H9 (cell line): ENCODE data around the gene LARGE1. TPM values are rescaled to one million over a fixed set of nuclear protein-coding genes. Genes with fewer than 3 reads are reported as not detected.

ENCODE experiments used
- DNase-seq: peaks from one replicate; pipeline ENCODE4 v3.0.0-alpha.2; 2017
- H2AFZ ChIP-seq: one replicate; pipeline ENCODE4 v1.6.1; 2013; ENCODE audit warnings: mild to moderate bottlenecking, low read length, control low read depth, moderate library complexity
- H2AK5ac ChIP-seq: 2 replicates; pipeline ENCODE4 v1.6.1; 2013; ENCODE audit warnings: low read length, control low read depth, mixed read lengths; ENCODE audit not compliant: insufficient read length
- H2BK120ac ChIP-seq: one replicate; pipeline ENCODE4 v1.6.1; 2013; ENCODE audit warnings: low read depth, mild to moderate bottlenecking, low read length, control low read depth, inconsistent platforms; ENCODE audit not compliant: poor library complexity, severe bottlenecking
- H2BK12ac ChIP-seq: 2 replicates; pipeline ENCODE4 v1.6.1; 2013; ENCODE audit warnings: low read length, control low read depth, mixed read lengths, low read depth; ENCODE audit not compliant: insufficient read length
- H2BK15ac ChIP-seq: 2 replicates; pipeline ENCODE4 v1.6.1; 2013; ENCODE audit warnings: low read depth, low read length, control low read depth
- H2BK20ac ChIP-seq: one replicate; pipeline ENCODE4 v1.6.1; 2013; ENCODE audit warnings: low read depth, mild to moderate bottlenecking, low read length, control low read depth, inconsistent platforms; ENCODE audit not compliant: poor library complexity, severe bottlenecking
- H2BK5ac ChIP-seq: 2 replicates; pipeline ENCODE4 v1.6.1; 2013; ENCODE audit warnings: low read length, control low read depth, mixed read lengths; ENCODE audit not compliant: insufficient read length
- H3K14ac ChIP-seq: 2 replicates; pipeline ENCODE4 v1.6.1; 2013; ENCODE audit warnings: low read length, control low read depth; ENCODE audit not compliant: insufficient read depth
- H3K18ac ChIP-seq: 2 replicates; pipeline ENCODE4 v1.6.1; 2013; ENCODE audit warnings: low read depth, mild to moderate bottlenecking, mixed read lengths, low read length, control low read depth; ENCODE audit not compliant: insufficient read length
- H3K23ac ChIP-seq: 2 replicates; pipeline ENCODE4 v1.6.1; 2013; ENCODE audit warnings: low read length, control low read depth, mixed read lengths, low read depth; ENCODE audit not compliant: insufficient read length
- H3K23me2 ChIP-seq: 2 replicates; pipeline ENCODE4 v1.6.1; 2013; ENCODE audit warnings: low read depth, mild to moderate bottlenecking, mixed read lengths, low read length, control low read depth; ENCODE audit not compliant: insufficient read length, poor library complexity, severe bottlenecking
- H3K27ac ChIP-seq: 2 replicates; pipeline ENCODE4 v1.5.1; 2013; ENCODE audit warnings: low read length, control low read depth, mixed read lengths, low read depth; ENCODE audit not compliant: insufficient read length
- H3K27me3 ChIP-seq: 2 replicates; pipeline ENCODE4 v1.6.1; 2013; ENCODE audit warnings: low read length, control low read depth, inconsistent platforms; ENCODE audit not compliant: insufficient read depth
- H3K4ac ChIP-seq: 2 replicates; pipeline ENCODE4 v1.6.1; 2013; ENCODE audit warnings: low read depth, mild to moderate bottlenecking, control low read depth, inconsistent platforms, low read length, moderate library complexity
- H3K4me1 ChIP-seq: 2 replicates; pipeline ENCODE4 v1.6.1; 2013; ENCODE audit warnings: low read length, control low read depth, inconsistent platforms; ENCODE audit not compliant: insufficient read depth
- H3K4me2 ChIP-seq: 2 replicates; pipeline ENCODE4 v1.6.1; 2013; ENCODE audit warnings: low read length, control low read depth, mixed read lengths; ENCODE audit not compliant: insufficient read length, insufficient read depth
- H3K56ac ChIP-seq: 2 replicates; pipeline ENCODE4 v1.6.1; 2013; ENCODE audit warnings: low read depth, mild to moderate bottlenecking, mixed read lengths, low read length, control low read depth; ENCODE audit not compliant: insufficient read length
- H3K79me1 ChIP-seq: 2 replicates; pipeline ENCODE4 v1.6.1; 2013; ENCODE audit warnings: low read depth, mild to moderate bottlenecking, moderate library complexity, low read length, control low read depth, inconsistent platforms; ENCODE audit not compliant: insufficient read depth, poor library complexity, severe bottlenecking
- H3K79me2 ChIP-seq: 2 replicates; pipeline ENCODE4 v1.6.1; 2013; ENCODE audit warnings: low read length, control low read depth, inconsistent platforms; ENCODE audit not compliant: insufficient read depth
- H3K9ac ChIP-seq: 2 replicates; pipeline ENCODE4 v1.6.1; 2013; ENCODE audit warnings: low read length, control low read depth, mixed read lengths; ENCODE audit not compliant: insufficient read length; ENCODE audit errors: extremely low read depth
- H3K9me3 ChIP-seq: one replicate; pipeline ENCODE4 v1.6.1; 2013; ENCODE audit warnings: low read depth, low read length, inconsistent platforms; ENCODE audit not compliant: control insufficient read depth
- H3T11ph ChIP-seq: one replicate; pipeline ENCODE4 v1.6.1; 2013; ENCODE audit warnings: mild to moderate bottlenecking, low read length, control low read depth, inconsistent platforms
- H4K20me1 ChIP-seq: one replicate; pipeline ENCODE4 v1.6.1; 2013; ENCODE audit not compliant: control insufficient read depth, insufficient read length, insufficient read depth
- H4K5ac ChIP-seq: 2 replicates; pipeline ENCODE4 v1.6.1; 2013; ENCODE audit warnings: low read depth, mild to moderate bottlenecking, mixed read lengths, low read length, control low read depth; ENCODE audit not compliant: insufficient read length
- H4K8ac ChIP-seq: replicated peaks from 2 replicates; pipeline ENCODE4 v1.6.1; 2013; ENCODE audit warnings: low read length, control low read depth, mixed read lengths, low read depth; ENCODE audit not compliant: insufficient read length
- H4K91ac ChIP-seq: 2 replicates; pipeline ENCODE4 v1.6.1; 2013; ENCODE audit warnings: low read depth, mild to moderate bottlenecking, moderate library complexity, mixed read lengths, low read length, control low read depth; ENCODE audit not compliant: insufficient read length
- H3K27ac Mint-ChIP-seq, 3 experiments: 2 replicates in 2 of 3; 3 replicates in 1 of 3; pipeline ENCODE4 v1.8.0; 2020 to 2021; ENCODE audit warnings: mixed read lengths in 3 of 3, mild to moderate bottlenecking in 1 of 3, moderate library complexity in 1 of 3
- H3K27me3 Mint-ChIP-seq: 2 replicates; pipeline ENCODE4 v1.8.0; 2021; ENCODE audit warnings: low read depth, mild to moderate bottlenecking, moderate library complexity, mixed read lengths
- H3K36me3 Mint-ChIP-seq, 3 experiments: 2 replicates in 2 of 3; 3 replicates in 1 of 3; pipeline ENCODE4 v1.8.0; 2020 to 2021; ENCODE audit warnings: low read depth in 3 of 3, mixed read lengths in 3 of 3; ENCODE audit not compliant: insufficient read depth in 1 of 3
- H3K4me1 Mint-ChIP-seq, 2 experiments: 2 replicates each; pipeline ENCODE4 v1.8.0; 2020; ENCODE audit warnings: mixed read lengths in 2 of 2
- H3K4me3 Mint-ChIP-seq, 2 experiments: 2 replicates in 1 of 2; 3 replicates in 1 of 2; pipeline ENCODE4 v1.8.0; 2020 to 2021; ENCODE audit warnings: mild to moderate bottlenecking in 2 of 2, mixed read lengths in 2 of 2, moderate library complexity in 1 of 2
- H3K9me3 Mint-ChIP-seq, 2 experiments: 2 replicates in 1 of 2; 3 replicates in 1 of 2; pipeline ENCODE4 v1.8.0; 2020; ENCODE audit warnings: mild to moderate bottlenecking in 2 of 2, mixed read lengths in 2 of 2, moderate library complexity in 1 of 2
- WGBS: extraction: QIAGEN DNeasy Blood & Tissue Kit; methylation state at CpG from one replicate; pipeline ENCODE4 v1.1.7; 2013; ENCODE audit warnings: missing lambda C conversion rate, low lambda C conversion rate, mixed read lengths; ENCODE audit not compliant: insufficient read length; ENCODE audit errors: extremely low coverage; 5-methylcytosine and 5-hydroxymethylcytosine counted together
- total RNA-seq: library from RNA; stranded (reverse); gene quantifications from 2 replicates; pipeline ENCODE4 v1.2.1, GENCODE V29; 2021
- TF ChIP-seq, protein P1 (sequence below): fragments of 200-600 bp; sonication (generic); conservative IDR thresholded peaks from 3 replicates; pipeline ENCODE4 v1.8.0; 2021; ENCODE audit warnings: antibody characterized with exemption, mild to moderate bottlenecking

Gene LARGE1
- total RNA-seq, 1 experiment from 2014 or later, result 43.5 TPM

DNA sequence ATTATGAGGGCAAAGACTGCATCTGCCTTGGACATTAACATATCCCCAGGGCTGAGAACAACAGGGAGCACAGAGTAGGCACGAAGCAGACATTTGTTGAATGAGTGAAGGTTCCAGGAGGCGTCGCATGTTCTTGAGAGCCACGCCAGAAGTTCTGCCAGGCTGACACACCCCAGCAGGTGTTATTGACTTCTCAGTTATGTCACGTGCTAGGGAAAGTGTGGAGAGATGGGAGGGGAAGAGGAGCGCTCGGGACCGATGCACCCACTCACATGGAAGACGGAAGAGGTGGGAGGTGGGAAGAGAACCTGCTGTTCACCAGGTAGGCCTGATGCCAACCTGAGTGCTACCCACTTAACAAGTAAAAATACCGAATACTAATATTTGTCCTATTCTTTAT lies 232.8 kb downstream of the LARGE1 start:
- no peak overlapping the region for H3K27ac ChIP-seq
- no peaks in the 10 kb centered on the region for H3K9me3 ChIP-seq
- H4K5ac ChIP-seq, result no peak overlapping the region
- no peak overlapping the region for H2BK20ac ChIP-seq
- peaks cover 6 to 9% of the 10 kb centered on the region in 2 experiments; a peak in 3 of 4 replicates for H3K4me1 Mint-ChIP-seq
- H4K8ac ChIP-seq, result no peak overlapping the region
- H3K4ac ChIP-seq, result no peak overlapping the region
- no peak overlapping the region for H3K9ac ChIP-seq
- no peaks in the 10 kb centered on the region for H3K27me3 ChIP-seq
- no peaks in the 10 kb centered on the region for H4K20me1 ChIP-seq
- H3K23me2 ChIP-seq, result no peaks in the 10 kb centered on the region
- H3K56ac ChIP-seq, result no peak overlapping the region
- no peak overlapping the region for H2AFZ ChIP-seq
- DNase-seq, result no peak
- WGBS, result no CpG with 5 or more reads among the region's 10 CpGs
- H3K4me1 ChIP-seq, result no peaks in the 10 kb centered on the region
- no peak overlapping the region for H2BK120ac ChIP-seq
- peaks cover 0 to 2% of the 10 kb centered on the region in 2 experiments; a peak in 2 of 5 replicates for H3K9me3 Mint-ChIP-seq
- H2BK15ac ChIP-seq, result no peak overlapping the region
- peaks cover 6% of the 10 kb centered on the region; the same call in 1 of the 2 replicates for H3K79me2 ChIP-seq
- H3K14ac ChIP-seq, result no peak overlapping the region
- H3K23ac ChIP-seq, result no peak overlapping the region
- peaks cover 9% of the 10 kb centered on the region for H3K79me1 ChIP-seq
- no peak overlapping the region for H3K4me3 Mint-ChIP-seq
- H3K36me3 Mint-ChIP-seq, result peaks cover 2 to 7% (median 4%) of the 10 kb centered on the region in 3 experiments; a peak in 4 of 7 replicates
- TF ChIP-seq, protein P1, sequence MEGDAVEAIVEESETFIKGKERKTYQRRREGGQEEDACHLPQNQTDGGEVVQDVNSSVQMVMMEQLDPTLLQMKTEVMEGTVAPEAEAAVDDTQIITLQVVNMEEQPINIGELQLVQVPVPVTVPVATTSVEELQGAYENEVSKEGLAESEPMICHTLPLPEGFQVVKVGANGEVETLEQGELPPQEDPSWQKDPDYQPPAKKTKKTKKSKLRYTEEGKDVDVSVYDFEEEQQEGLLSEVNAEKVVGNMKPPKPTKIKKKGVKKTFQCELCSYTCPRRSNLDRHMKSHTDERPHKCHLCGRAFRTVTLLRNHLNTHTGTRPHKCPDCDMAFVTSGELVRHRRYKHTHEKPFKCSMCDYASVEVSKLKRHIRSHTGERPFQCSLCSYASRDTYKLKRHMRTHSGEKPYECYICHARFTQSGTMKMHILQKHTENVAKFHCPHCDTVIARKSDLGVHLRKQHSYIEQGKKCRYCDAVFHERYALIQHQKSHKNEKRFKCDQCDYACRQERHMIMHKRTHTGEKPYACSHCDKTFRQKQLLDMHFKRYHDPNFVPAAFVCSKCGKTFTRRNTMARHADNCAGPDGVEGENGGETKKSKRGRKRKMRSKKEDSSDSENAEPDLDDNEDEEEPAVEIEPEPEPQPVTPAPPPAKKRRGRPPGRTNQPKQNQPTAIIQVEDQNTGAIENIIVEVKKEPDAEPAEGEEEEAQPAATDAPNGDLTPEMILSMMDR, result no peak
- H3K27ac Mint-ChIP-seq, result no peak overlapping the region
- H2AK5ac ChIP-seq, result no peak overlapping the region
- H3K27me3 Mint-ChIP-seq, result no peaks in the 10 kb centered on the region
- no peak overlapping the region for H3T11ph ChIP-seq
- no peak overlapping the region for H2BK12ac ChIP-seq
- no peak overlapping the region for H4K91ac ChIP-seq
- no peak overlapping the region for H2BK5ac ChIP-seq
- H3K18ac ChIP-seq, result no peak overlapping the region
- H3K4me2 ChIP-seq, result no peak overlapping the region
